GM23248 (cell line): ENCODE data around the gene MLST8.

Experiments used
- EZH2 ChIP-seq: fragments of 200-600 bp; sonication (generic); IDR thresholded peaks from 2 replicates; pipeline ENCODE4 v1.6.1; 2018; ENCODE audit warnings: antibody characterized with exemption, mild to moderate bottlenecking; ENCODE audit not compliant: insufficient read depth, poor library complexity, severe bottlenecking
- EZH2phosphoT487 ChIP-seq: fragments of 200-600 bp; sonication (generic); IDR thresholded peaks from 2 replicates; pipeline ENCODE4 v1.6.1; 2018; ENCODE audit warnings: antibody characterized with exemption, moderate library complexity, mild to moderate bottlenecking, low read depth; ENCODE audit not compliant: insufficient read depth

GRCh38 chr16:2186505-2186904 lies 18.7 kb upstream of the MLST8 start:
- TF ChIP-seq EZH2 (no peak), EZH2phosphoT487 (no peak)
